Mesenchymal stem cell (in vitro differentiated cells and primary cell): ENCODE results near the gene HECTD2.

Source experiments
- DNase-seq: peaks from one replicate; pipeline ENCODE4 v3.0.0-alpha.2; 2013
- H2AFZ ChIP-seq: one replicate; pipeline ENCODE4 v1.6.1; 2013; ENCODE audit warnings: low read depth, mild to moderate bottlenecking, control low read depth, inconsistent platforms, low read length, moderate library complexity
- H2AK5ac ChIP-seq: 2 replicates; pipeline ENCODE4 v1.6.1; 2013; ENCODE audit warnings: low read length, moderate library complexity, mild to moderate bottlenecking, inconsistent platforms; ENCODE audit not compliant: severe bottlenecking
- H2BK120ac ChIP-seq: one replicate; pipeline ENCODE4 v1.6.1; 2013; ENCODE audit warnings: low read depth, mild to moderate bottlenecking, inconsistent platforms, low read length, moderate library complexity
- H2BK12ac ChIP-seq, 2 experiments: one replicate each; pipeline ENCODE4 v1.6.1; 2013; ENCODE audit warnings: inconsistent platforms in 2 of 2, low read length in 2 of 2, mild to moderate bottlenecking in 2 of 2, moderate library complexity in 2 of 2, control low read depth in 1 of 2
- H2BK15ac ChIP-seq: one replicate; pipeline ENCODE4 v1.6.1; 2013; ENCODE audit warnings: mild to moderate bottlenecking, low read depth, inconsistent platforms; ENCODE audit not compliant: poor library complexity, severe bottlenecking
- H2BK5ac ChIP-seq: 2 replicates; pipeline ENCODE4 v1.6.1; 2013; ENCODE audit warnings: low read depth, mild to moderate bottlenecking, low read length, control low read depth, inconsistent platforms; ENCODE audit not compliant: poor library complexity, severe bottlenecking
- H3K14ac ChIP-seq, 2 experiments: one replicate each; pipeline ENCODE4 v1.6.1; 2013; ENCODE audit warnings: inconsistent platforms in 2 of 2, low read length in 2 of 2, control low read depth in 1 of 2, mild to moderate bottlenecking in 1 of 2, moderate library complexity in 1 of 2
- H3K18ac ChIP-seq, 2 experiments: one replicate each; pipeline ENCODE4 v1.6.1; 2013; ENCODE audit warnings: inconsistent platforms in 2 of 2, low read length in 2 of 2, control low read depth in 1 of 2, low read depth in 1 of 2, mild to moderate bottlenecking in 1 of 2
- H3K23ac ChIP-seq, 2 experiments: one replicate each; pipeline ENCODE4 v1.6.1; 2013; ENCODE audit warnings: inconsistent platforms in 2 of 2, low read length in 2 of 2, mild to moderate bottlenecking in 2 of 2, moderate library complexity in 2 of 2, control low read depth in 1 of 2
- H3K27ac ChIP-seq: 2 replicates; pipeline ENCODE4 v1.5.1; 2013; ENCODE audit warnings: mild to moderate bottlenecking, moderate library complexity, low read length, control low read depth, inconsistent platforms; ENCODE audit not compliant: poor library complexity, severe bottlenecking
- H3K27me3 ChIP-seq, 2 experiments: 2 replicates each; pipeline versions ENCODE4 v1.6.1 to v1.7.0; 2013; ENCODE audit warnings: low read length in 2 of 2, mild to moderate bottlenecking in 2 of 2, moderate library complexity in 2 of 2, control low read depth in 1 of 2, inconsistent platforms in 1 of 2; ENCODE audit not compliant: control insufficient read depth in 1 of 2, insufficient read depth in 1 of 2
- H3K36me3 ChIP-seq, 2 experiments: 2 replicates each; pipeline versions ENCODE4 v1.6.1 to v1.7.0; 2013; ENCODE audit warnings: low read length in 2 of 2, control low read depth in 1 of 2, inconsistent platforms in 1 of 2, low read depth in 1 of 2, mild to moderate bottlenecking in 1 of 2; ENCODE audit not compliant: insufficient read depth in 2 of 2, control insufficient read depth in 1 of 2
- H3K4ac ChIP-seq, 2 experiments: one replicate each; pipeline ENCODE4 v1.6.1; 2013; ENCODE audit warnings: inconsistent platforms in 2 of 2, low read length in 2 of 2, mild to moderate bottlenecking in 2 of 2, moderate library complexity in 2 of 2, control low read depth in 1 of 2, low read depth in 1 of 2
- H3K4me1 ChIP-seq: 2 replicates; pipeline ENCODE4 v1.6.1; 2013; ENCODE audit warnings: low read depth, low read length, control low read depth; ENCODE audit not compliant: control insufficient read depth, insufficient read depth
- H3K4me2 ChIP-seq: 2 replicates; pipeline ENCODE4 v1.6.1; 2013; ENCODE audit warnings: low read length, mild to moderate bottlenecking, inconsistent platforms; ENCODE audit not compliant: poor library complexity, severe bottlenecking
- H3K4me3 ChIP-seq, 2 experiments: 2 replicates each; pipeline versions ENCODE4 v1.5.1 to v1.7.0; 2013; ENCODE audit warnings: low read length in 2 of 2, mild to moderate bottlenecking in 2 of 2, control low read depth in 1 of 2, low read depth in 1 of 2; ENCODE audit not compliant: insufficient read depth in 1 of 2
- H3K79me1 ChIP-seq: replicated peaks from 2 replicates; pipeline ENCODE4 v1.6.1; 2013; ENCODE audit warnings: mild to moderate bottlenecking, control low read depth, low read length, inconsistent platforms; ENCODE audit not compliant: poor library complexity, severe bottlenecking
- H3K9ac ChIP-seq: 2 replicates; pipeline ENCODE4 v1.7.0; 2013; ENCODE audit warnings: mild to moderate bottlenecking, low read length, moderate library complexity
- H3K9me3 ChIP-seq: 2 replicates; pipeline ENCODE4 v1.7.0; 2013; ENCODE audit warnings: mild to moderate bottlenecking, low read length; ENCODE audit not compliant: control insufficient read depth
- H4K8ac ChIP-seq: one replicate; pipeline ENCODE4 v1.6.1; 2013; ENCODE audit warnings: inconsistent platforms, mild to moderate bottlenecking, low read length, moderate library complexity
- H4K91ac ChIP-seq: one replicate; pipeline ENCODE4 v1.6.1; 2013; ENCODE audit warnings: mild to moderate bottlenecking, low read length, inconsistent platforms
- WGBS: methylation state at CpG from one replicate; pipeline ENCODE4 v1.1.7; 2013; ENCODE audit warnings: mixed read lengths; 5-methylcytosine and 5-hydroxymethylcytosine counted together

The HECTD2 gene

DNA sequence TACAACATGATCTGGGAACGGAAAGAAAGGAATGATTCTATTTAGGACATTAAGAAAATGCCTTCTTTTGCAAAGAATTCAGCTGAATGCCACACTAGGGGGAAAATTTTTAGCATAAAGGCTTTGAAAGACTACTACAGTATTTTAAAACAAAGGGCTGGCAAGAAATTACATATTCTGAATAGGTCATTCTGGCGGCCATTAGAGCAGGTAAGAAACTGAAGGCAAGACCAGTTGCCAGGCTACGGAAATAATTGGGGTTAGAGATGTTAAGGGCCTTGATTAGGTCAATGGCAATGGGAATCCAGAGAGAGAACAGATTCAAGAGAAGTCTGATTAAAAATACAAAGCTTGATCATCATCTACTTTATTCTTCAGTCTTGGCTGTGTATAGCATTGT lies 3.8 kb upstream of the HECTD2 start:
- Histone ChIP-seq H3K36me3 (no peaks in the 10 kb centered on the region), H3K4ac (no peak overlapping the region), H3K9me3 (no peaks in the 10 kb centered on the region), H3K14ac (no peak overlapping the region), H2BK120ac (no peak overlapping the region), H3K27me3 (no peaks in the 10 kb centered on the region), H3K4me2 (no peak overlapping the region), H2BK5ac (no peak overlapping the region), H4K91ac (no peak overlapping the region), H3K23ac (no peak overlapping the region), H3K79me1 (peaks cover 3% of the 10 kb centered on the region), H2AK5ac (no peak overlapping the region), H2BK12ac (no peak overlapping the region), H2AFZ (no peak overlapping the region), H3K18ac (no peak overlapping the region), H3K27ac (no peak overlapping the region), H2BK15ac (no peak overlapping the region), H4K8ac (no peak overlapping the region), H3K4me3 (no peak overlapping the region), H3K9ac (no peak overlapping the region), H3K4me1 (no peaks in the 10 kb centered on the region)
- 91% methylated on average over 3 of the region's 3 CpGs for WGBS
- no peak for DNase-seq

DNA sequence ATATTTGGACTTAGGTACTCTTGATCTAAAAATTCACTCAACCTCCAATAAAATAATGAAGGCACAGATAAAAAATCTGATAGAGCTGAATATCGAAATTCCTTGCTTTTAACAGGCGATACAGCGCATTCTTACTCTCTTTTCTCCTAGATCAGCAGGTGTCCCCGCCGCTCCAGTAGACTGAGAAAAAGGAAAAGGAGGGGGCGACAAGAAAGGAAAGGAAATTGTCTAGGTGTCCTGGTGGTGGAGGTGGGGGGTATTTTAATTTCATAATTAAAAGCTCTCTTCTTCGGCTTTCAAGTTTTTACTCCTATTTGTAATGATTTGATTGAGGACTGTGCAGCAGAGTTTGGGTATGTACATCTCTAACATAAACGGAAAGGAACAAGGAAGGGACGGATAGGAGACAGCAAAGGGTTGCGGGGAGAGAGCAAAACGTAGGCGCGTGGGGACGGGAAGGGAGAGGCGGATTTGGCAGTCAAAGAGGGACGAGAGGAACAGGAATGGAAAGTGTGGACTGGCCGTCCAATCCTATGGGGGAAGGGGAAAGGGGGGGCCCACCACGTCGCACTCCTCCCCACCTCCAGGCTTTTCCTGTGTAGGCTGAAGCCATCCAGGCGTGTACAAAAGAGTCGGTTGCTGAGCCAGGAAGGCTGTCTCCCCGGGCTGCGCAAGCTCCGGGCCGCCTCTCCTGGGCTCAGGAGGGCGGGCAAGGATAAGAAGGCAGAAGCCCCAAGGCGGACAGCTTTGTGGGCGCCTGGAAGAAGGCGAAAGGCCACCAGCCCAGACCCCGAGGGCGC lies 875 bp upstream of the HECTD2 start:
- no peaks in the 10 kb centered on the region for H3K9me3 ChIP-seq
- H2BK5ac ChIP-seq: peak overlapping the region; percentile 99
- WGBS: under 1% methylated on average over 24 of the region's 31 CpGs
- H3K36me3 ChIP-seq: no peaks in the 10 kb centered on the region
- H4K8ac ChIP-seq: peak overlapping the region; percentile 100
- peak overlapping the region; percentile 81 for H3K4me2 ChIP-seq
- H2AFZ ChIP-seq: peak overlapping the region; percentile 91
- peaks cover 3% of the 10 kb centered on the region for H3K79me1 ChIP-seq
- peak overlapping the region; percentile 97 for H3K27ac ChIP-seq
- H3K27me3 ChIP-seq: no peaks in the 10 kb centered on the region
- peak overlapping the region; percentile 93 to 95 for H3K4me3 ChIP-seq
- H3K4ac ChIP-seq: peak overlapping the region; percentile 75 to 100
- peak overlapping the region; percentile 99 to 100 for H3K18ac ChIP-seq
- peak overlapping the region; percentile 76 to 99 for H3K14ac ChIP-seq
- peak overlapping the region; percentile 50 for H2BK120ac ChIP-seq
- peak overlapping the region; percentile 81 for H4K91ac ChIP-seq
- peak; percentile 86 for DNase-seq
- peak overlapping the region; percentile 99 for H3K9ac ChIP-seq
- peak overlapping the region; percentile 44 for H2BK15ac ChIP-seq
- peaks cover 1% of the 10 kb centered on the region for H3K4me1 ChIP-seq
- peak overlapping the region in 1 of 2 experiments; percentile 64 for H2BK12ac ChIP-seq
- H2AK5ac ChIP-seq: peak overlapping the region; percentile 54
- H3K23ac ChIP-seq: peak overlapping the region in 1 of 2 experiments; percentile 98

DNA sequence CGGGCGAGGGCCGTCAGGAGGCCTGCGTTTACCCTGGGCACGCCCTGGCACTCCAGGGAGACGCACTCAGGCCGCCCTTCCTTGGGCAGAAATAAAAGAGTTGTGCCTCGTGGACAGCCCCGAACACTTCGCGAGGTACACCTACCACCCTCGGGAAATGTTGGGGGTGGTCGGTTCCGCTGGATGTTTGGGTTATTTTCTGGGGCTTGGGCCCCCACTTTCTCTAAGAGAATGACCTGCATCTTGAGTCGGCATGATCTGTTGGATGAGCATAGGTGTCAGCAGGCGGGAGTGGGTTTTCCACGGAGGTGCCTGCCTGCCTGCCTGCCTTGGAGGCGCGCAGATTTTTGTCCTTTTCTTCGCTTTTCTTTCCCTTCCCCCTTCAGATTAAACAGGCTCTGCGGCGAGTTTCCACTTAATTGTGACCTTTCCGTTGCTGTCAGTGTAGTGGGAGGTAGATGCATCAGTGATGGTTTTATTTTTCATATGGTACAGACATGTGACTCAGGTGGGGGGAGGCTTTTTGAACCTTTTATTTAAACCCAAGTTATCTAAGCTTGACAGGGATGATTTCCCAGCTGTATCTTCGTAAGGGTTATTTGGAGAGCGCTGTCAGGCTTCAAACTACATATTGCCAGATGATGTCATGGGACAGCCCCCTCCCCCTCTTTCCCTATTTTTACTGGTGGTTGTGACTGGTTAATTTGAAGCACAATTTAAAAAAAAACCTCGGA lies 661 bp downstream of the HECTD2 start:
- Histone ChIP-seq H3K27ac (no peak overlapping the region), H2BK5ac (no peak overlapping the region)

DNA sequence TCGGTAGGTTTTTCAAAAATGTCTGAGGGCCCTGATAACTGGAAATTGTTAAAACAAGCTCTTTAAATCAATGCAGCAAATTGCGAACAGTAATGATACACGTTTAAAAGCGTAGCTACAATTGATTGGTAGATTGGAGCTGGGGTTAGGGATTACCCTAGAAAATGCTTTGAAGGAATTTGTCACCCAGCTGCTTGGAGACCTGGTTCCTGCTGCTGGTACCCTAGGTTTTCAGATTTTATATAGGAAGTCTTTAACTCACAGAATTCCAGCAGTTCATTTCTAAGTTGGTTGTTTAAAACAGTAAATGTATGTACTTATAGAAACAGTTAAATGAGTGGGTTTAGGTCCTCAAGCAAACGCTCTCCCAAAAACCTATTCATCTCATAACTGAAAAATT lies 1.5 kb downstream of the HECTD2 start:
- H2BK15ac ChIP-seq: no peak overlapping the region
- 71% methylated on average over 4 of the region's 5 CpGs for WGBS
- H3K4me2 ChIP-seq: peak overlapping the region; percentile 9
- H2BK5ac ChIP-seq: no peak overlapping the region
- no peak overlapping the region for H3K27ac ChIP-seq
- H4K8ac ChIP-seq: no peak overlapping the region
- peaks cover 3% of the 10 kb centered on the region for H3K79me1 ChIP-seq
- H3K9me3 ChIP-seq: no peaks in the 10 kb centered on the region
- H3K9ac ChIP-seq: peak overlapping the region; percentile 99
- no peaks in the 10 kb centered on the region for H3K36me3 ChIP-seq
- no peak overlapping the region for H2BK120ac ChIP-seq
- H3K27me3 ChIP-seq: no peaks in the 10 kb centered on the region
- H3K18ac ChIP-seq: no peak overlapping the region
- no peak overlapping the region for H2BK12ac ChIP-seq
- peaks cover 3% of the 10 kb centered on the region for H3K4me1 ChIP-seq
- H3K14ac ChIP-seq: no peak overlapping the region
- H4K91ac ChIP-seq: no peak overlapping the region
- H2AFZ ChIP-seq: no peak overlapping the region
- H2AK5ac ChIP-seq: no peak overlapping the region
- no peak overlapping the region for H3K23ac ChIP-seq
- DNase-seq: no peak
- peak overlapping the region in 1 of 2 experiments; percentile 92 for H3K4me3 ChIP-seq
- no peak overlapping the region for H3K4ac ChIP-seq

More for the DNA sequence above, 661 bp downstream of the HECTD2 start:
- peak overlapping the region; percentile 97 to 98 for H3K18ac ChIP-seq
- no peak overlapping the region for H2BK15ac ChIP-seq
- DNase-seq: peak; percentile 63
- peak overlapping the region; percentile 38 to 45 for H2BK12ac ChIP-seq
- peak overlapping the region; percentile 86 for H4K8ac ChIP-seq
- peak overlapping the region; percentile 85 for H4K91ac ChIP-seq
- H3K4me3 ChIP-seq: peak overlapping the region; percentile 92 to 95
- H3K79me1 ChIP-seq: peaks cover 3% of the 10 kb centered on the region
- no peaks in the 10 kb centered on the region for H3K27me3 ChIP-seq
- H3K4me2 ChIP-seq: peak overlapping the region; percentile 50
- H2AFZ ChIP-seq: peak overlapping the region; percentile 66
- H3K4ac ChIP-seq: peak overlapping the region; percentile 66 to 88
- H3K9me3 ChIP-seq: no peaks in the 10 kb centered on the region
- no peak overlapping the region for H2AK5ac ChIP-seq
- peaks cover 3% of the 10 kb centered on the region for H3K4me1 ChIP-seq
- H3K23ac ChIP-seq: peak overlapping the region in 1 of 2 experiments; percentile 72
- no peaks in the 10 kb centered on the region for H3K36me3 ChIP-seq
- peak overlapping the region; percentile 99 for H3K9ac ChIP-seq
- 2% methylated on average over 18 of the region's 26 CpGs for WGBS
- H3K14ac ChIP-seq: peak overlapping the region in 1 of 2 experiments; percentile 82
- H2BK120ac ChIP-seq: peak overlapping the region; percentile 95
